ENCODE measurements around the gene ZNF385D.

ZNF385D gene

GRCh38 chr3:21668012-21668411 is 83.0 kb downstream of the ZNF385D start:
- DNase-seq = no peak

DNA sequence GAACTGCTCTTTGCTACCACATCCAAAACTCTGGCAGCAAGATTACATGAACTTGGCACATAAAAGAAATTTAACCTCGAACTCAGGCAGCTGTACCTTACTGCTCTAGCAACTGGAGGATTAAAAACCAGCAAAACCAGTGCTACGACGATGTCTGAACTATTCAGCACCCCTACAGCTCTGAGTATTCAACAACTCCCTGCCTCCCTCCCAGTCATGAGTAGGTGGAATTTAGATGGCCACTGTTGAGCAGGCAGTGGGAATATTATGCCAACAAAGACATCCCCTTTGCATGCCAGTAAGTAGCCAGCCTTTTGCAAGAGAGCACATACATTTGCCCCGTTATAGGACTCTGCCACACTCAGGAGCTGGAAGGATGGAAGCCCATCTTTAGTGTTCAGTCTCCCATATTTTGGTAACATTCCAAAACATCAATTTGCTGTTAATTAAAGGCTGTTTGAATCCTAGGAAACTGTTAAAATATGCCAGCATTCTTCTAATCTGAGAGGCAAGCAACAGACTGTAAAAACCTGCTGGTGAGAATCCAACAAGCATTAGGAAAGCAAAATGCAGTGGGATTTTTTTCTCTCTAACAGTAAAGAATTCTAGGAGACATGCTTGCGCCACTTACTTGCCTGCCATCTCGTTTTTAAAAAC is 85.4 kb downstream of the ZNF385D start:
- no peak for DNase-seq

- DNase-seq = no peak
Observed at GRCh38 chr3:21664996-21665395, 86.0 kb downstream of the ZNF385D start.

DNA sequence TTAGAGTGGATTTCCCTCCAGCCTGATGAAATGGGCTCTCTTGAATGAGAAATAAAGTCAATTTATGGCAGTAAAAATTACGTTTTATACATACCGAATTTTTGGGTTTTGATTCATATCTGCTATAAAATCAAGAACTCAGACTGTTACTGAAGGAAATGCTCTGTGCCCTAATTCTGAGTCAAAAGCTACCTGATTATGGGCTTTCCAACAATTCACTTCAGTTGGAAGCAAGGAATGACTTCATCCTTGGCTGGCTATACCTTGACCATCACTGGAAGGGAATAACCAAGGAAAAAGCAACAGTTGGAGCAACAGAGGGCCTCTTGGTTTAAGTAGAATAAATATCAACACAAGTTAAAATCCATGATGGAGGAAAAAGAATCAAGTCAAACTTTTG is 88.6 kb downstream of the ZNF385D start:
- DNase-seq = no peak

GRCh38 chr3:21654662-21655061 is 96.3 kb downstream of the ZNF385D start:
- no peak for DNase-seq

DNA sequence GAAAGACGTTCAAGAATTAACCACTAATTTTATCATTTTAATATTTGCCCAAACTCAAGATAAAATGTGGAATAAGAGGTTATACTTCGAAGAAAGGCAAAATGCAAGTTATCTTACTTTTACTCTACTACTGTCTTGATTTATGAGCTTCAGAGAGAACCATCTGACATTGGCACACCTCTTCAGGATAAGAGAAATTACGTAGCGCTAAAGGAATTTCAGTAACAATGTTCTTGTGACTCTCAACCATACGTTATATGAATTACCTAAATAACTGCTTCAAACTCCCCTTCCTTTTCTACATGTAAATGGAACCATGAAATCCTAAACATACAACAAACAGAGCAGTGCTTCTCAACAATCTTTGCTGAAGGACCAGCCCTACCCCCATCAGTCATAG is 96.8 kb downstream of the ZNF385D start:
- DNase-seq = no peak

GRCh38 chr3:21649519-21649918 is 101.5 kb downstream of the ZNF385D start:
- DNase-seq = no peak

DNA sequence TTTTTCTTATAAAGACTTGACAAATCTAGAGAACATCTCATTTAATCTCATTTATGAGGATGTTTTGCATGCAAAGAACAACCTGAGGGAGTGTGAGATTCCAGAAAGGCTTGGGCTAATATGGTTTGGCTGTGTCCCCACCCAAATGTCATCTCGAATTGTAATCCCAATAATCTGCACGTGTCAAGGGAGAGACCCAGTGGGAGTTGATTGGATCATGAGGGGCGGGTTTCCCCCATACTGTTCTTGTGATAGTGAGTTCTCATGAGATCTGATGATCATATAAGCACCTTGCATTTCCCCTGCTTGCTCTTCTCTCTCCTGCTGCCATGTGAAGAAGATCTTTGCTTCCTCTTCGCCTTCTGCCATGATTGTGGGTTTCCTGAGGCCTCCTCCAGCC is 103.0 kb downstream of the ZNF385D start:
- DNase-seq = no peak

DNA sequence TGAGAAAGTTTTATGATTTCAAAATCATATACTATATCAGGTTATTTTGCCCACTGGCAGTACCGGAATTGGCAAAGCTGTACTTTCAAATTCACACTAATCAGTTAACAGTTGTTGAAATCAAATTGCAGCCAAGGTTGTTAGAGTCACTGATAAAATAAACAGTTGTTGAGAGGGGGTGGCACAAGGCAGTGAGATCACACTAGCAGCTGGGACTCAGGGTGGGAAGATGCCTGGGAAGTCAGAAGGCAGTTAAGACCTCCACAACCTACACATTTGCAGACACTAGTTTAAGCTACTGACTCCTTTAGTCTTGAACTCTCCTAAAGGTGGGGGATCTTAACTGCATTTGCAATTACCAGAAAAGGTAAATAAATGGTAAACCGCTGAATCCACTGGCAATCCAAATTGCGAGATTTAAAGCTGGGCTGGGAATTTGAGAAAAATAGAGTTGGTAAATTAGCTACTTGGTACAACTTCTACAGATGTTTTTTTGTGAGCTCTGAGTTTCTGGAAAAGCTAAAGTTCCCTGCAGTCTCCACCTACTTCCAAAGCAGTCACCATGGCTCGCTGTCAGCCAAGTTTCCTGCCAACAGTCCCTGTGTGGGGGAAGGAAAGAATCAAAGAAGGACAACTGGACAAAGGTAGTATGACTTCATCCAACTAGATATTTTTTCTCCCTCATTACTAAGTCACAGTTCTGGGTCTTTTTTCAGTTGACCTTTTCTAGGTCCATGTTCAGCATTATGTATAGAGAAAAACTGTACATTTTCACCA is 105.7 kb downstream of the ZNF385D start:
- DNase-seq = no peak

DNA sequence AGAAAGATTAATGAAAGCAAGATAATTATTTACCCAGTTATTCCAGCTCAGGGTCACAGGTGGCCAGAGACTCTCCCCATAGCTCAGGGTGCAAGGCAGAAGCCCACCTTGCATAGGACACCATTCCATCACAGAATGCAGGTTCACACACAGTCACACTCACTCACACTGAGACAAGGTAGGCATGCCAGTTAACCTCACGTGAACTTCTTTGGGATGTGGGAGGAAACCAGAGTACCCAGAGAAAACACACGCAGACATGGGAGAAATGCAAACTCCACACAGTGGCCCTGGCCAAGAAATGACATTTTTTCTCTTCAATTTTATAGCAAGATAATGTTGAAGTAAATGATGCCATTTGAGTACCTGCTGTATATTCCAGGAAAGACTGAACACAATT is 106.7 kb downstream of the ZNF385D start:
- no peak for DNase-seq

GRCh38 chr3:21643752-21644151 is 107.3 kb downstream of the ZNF385D start:
- DNase-seq = no peak

DNA sequence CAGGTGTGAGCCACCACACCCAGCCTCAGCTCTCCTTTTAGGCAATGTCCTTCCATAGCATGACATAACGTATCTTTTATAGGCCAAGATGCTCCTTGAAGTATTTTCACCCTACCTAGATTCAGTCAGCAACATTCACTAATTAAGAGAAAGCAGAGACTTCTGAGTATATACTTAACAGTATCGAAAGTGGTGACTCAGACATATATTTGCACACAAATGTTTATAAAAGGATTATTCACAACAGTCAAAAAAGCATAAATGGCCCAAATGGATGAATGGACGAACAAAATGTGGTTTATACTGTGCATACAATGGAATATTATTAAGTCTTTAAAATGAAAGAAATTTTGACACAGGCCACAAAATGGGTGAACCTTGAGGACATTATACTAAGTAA is 108.6 kb downstream of the ZNF385D start:
- no peak for DNase-seq

GRCh38 chr3:21641959-21642358 is 109.1 kb downstream of the ZNF385D start:
- DNase-seq = no peak

GRCh38 chr3:21638488-21638887 is 112.5 kb downstream of the ZNF385D start:
- no peak for DNase-seq

DNA sequence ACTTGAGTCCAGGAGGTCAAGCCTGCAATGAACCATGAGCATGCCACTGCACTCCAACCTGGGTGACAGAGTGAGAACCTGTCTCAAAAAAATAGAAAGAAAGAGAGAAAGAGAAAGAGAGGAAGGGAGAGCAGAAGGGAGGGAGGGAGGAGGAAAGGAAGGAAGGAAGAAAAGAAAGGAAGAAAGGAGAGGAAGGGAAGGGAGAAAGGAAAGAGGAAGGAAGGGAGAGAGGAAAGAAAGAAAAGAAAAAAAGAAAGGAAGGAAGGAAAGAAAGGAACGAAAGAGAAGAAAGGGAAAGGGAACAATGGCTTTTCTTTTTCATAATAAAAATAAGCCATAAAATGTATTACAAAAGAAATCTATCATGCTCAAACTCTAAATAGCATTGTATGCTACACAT is 116.9 kb downstream of the ZNF385D start:
- no peak for DNase-seq

GRCh38 chr3:21624524-21624923 is 126.5 kb downstream of the ZNF385D start:
- no peak for DNase-seq

- DNase-seq = no peak
Observed at GRCh38 chr3:21621181-21621651, 129.8 kb downstream of the ZNF385D start.

- DNase-seq = no peak
Observed at GRCh38 chr3:21620511-21621155, 130.4 kb downstream of the ZNF385D start.

DNA sequence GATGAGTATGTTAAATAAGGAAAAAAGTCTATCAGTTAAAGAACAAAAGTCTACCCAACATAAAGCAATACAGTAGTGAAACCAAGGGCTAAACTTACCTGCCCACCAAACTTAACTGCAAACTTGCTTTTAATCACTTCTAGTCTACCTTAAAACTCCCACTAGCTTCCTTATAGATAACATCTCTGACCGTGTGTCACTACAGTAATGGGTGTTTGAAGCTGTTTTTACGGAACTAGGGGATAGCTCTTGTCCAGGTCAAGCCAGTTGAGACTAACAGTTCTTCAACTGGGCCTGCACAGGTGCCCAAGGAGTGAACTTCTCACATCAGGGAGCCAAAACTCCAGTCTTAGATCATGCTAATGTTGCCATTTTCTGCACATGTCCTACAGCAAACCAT is 132.3 kb downstream of the ZNF385D start:
- DNase-seq = no peak

DNA sequence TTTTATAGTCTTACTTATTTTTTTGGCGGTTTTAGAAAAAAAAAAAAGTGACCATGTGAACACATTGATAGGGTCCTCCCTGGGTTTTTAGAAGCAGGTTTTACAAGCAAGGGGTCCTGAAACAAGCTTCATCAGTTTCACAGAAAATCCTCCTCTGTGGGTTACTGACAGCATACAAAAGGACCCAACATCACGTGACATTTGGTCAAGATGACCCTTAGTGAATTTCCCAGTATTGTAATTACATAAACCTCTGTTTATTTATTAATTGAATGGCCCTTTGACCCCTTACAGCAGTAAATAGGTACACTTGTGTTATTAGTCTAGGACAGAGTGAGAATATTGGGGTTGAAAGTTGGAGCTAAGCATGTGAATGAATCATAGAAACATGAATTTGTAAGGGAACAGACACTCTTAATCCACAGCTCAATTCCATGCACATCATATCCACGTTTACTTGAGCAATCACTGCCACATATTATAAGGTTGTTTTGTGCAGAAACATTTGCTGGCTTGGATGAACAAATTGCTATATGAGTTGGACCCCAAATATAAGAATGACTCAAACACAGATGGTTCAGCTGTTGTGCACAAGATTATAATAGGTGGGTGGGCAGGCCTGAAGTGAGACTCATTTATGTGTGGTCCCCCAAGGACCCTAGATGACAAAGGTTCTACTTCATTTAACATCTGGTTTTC is 137.5 kb downstream of the ZNF385D start:
- DNase-seq = no peak

GRCh38 chr3:21601178-21601577 is 149.8 kb downstream of the ZNF385D start:
- no peak for DNase-seq

GRCh38 chr3:21599890-21600289 is 151.1 kb downstream of the ZNF385D start:
- no peak for DNase-seq

GRCh38 chr3:21592828-21593227 is 158.2 kb downstream of the ZNF385D start:
- no peak for DNase-seq

Measured in activated CD4-positive, alpha-beta T cell treated with anti-CD3 and anti-CD28 coated beads, Interleukin-2, Interleukin-6, amounts not matched to agents 100 ng/mL and 50 ng/mL, durations not matched to agents 16 hours and 8 hours (primary cell).